Gastrocnemius medialis (tissue), 4 donors: ENCODE results near the gene CHCHD2. TPM values are rescaled to one million over a fixed set of nuclear protein-coding genes. Genes with fewer than 3 reads are reported as not detected.
"Not testable (repeated sequence)": the region's sequence is repeated elsewhere in the genome, so short reads cannot be mapped to it uniquely, and the experiment has no call there.

ENCODE experiments used
- ATAC-seq, 2 donors: fragments of 150-250 bp; one replicate each; pipeline ENCODE4 v1.9.1; 2016
- DNase-seq, 2 donors: peaks; one replicate each; pipeline ENCODE4 v3.0.0-alpha.2; 2019
- H3K27ac ChIP-seq, 4 donors: fragments of 200-600 bp; sonication (generic); 1 replicate in 1 of 4; 2 replicates in 3 of 4; pipeline ENCODE4 v1.5.1; 2016 to 2018; ENCODE audit warnings: mild to moderate bottlenecking in 2 of 4, moderate library complexity in 1 of 4
- H3K27me3 ChIP-seq, 3 donors: fragments of 200-600 bp; sonication (generic) in 2 of 3; 1 replicate in 1 of 3; 2 replicates in 2 of 3; pipeline versions ENCODE4 v1.5.1 to v1.6.0; 2016 to 2019; ENCODE audit warnings: mild to moderate bottlenecking in 1 of 3, moderate library complexity in 1 of 3
- H3K36me3 ChIP-seq, 2 donors: fragments of 200-600 bp; sonication (generic) in 1 of 2; one replicate each; pipeline ENCODE4 v1.5.1; 2017 to 2018
- H3K4me1 ChIP-seq, 2 donors: fragments of 200-600 bp; sonication (generic) in 1 of 2; one replicate each; pipeline ENCODE4 v1.5.1; 2016 to 2017; ENCODE audit warnings: mild to moderate bottlenecking in 2 of 2
- H3K4me3 ChIP-seq, 4 donors: fragments of 200-600 bp; sonication (generic) in 3 of 4; 1 replicate in 1 of 4; 2 replicates in 3 of 4; pipeline ENCODE4 v1.5.1; 2016 to 2019; ENCODE audit warnings: mild to moderate bottlenecking in 2 of 4
- H3K9me3 ChIP-seq, 3 donors: fragments of 200-600 bp; sonication (generic) in 2 of 3; 1 replicate in 1 of 3; 2 replicates in 2 of 3; pipeline ENCODE4 v1.5.1; 2016 to 2019
- POLR2A ChIP-seq, 2 donors: fragments of 450-650 bp; IDR thresholded peaks; one replicate each; pipeline ENCODE4 v1.6.1; 2017; ENCODE audit warnings: antibody characterized with exemption in 2 of 2, mild to moderate bottlenecking in 2 of 2, moderate library complexity in 2 of 2
- in situ Hi-C, 4 donors: fragments of 200-750 bp; cut with MboI; loops; one replicate each; pipeline versions ENCODE4 v1.15.0 to v1.8.0; 2017; ENCODE audit warnings: low sequenced_read_pairs in 4 of 4
- intact Hi-C: fragments of 100-400 bp; cut with DNase I; formaldehyde crosslinking; loops from one replicate; pipeline ENCODE4 v1.15.1; 2023; ENCODE audit warnings: low total_unique reads
- total RNA-seq, 4 donors: library from RNA; depleted of rRNA; stranded (reverse); fragments of >200 nt; gene quantifications; one replicate each; pipeline versions ENCODE4 v1.1.0 to v1.2.3, GENCODE V29; 2016
- TF ChIP-seq, protein P1 (sequence below), 5 experiments: fragments of 450-650 bp in 3 of 5; fragments of 200-600 bp in 2 of 5; sonication (generic) in 2 of 5; IDR thresholded peaks in 4 of 5; conservative IDR thresholded peaks in 1 of 5; 1 replicate in 4 of 5; 2 replicates in 1 of 5; pipeline ENCODE4 v1.5.1; 2016 to 2019; ENCODE audit warnings: antibody characterized with exemption in 5 of 5, mild to moderate bottlenecking in 3 of 5, moderate library complexity in 3 of 5

CHCHD2 gene
- total RNA-seq, 4 donors from 2014 or later, result 540 to 822 (median 655) TPM

DNA sequence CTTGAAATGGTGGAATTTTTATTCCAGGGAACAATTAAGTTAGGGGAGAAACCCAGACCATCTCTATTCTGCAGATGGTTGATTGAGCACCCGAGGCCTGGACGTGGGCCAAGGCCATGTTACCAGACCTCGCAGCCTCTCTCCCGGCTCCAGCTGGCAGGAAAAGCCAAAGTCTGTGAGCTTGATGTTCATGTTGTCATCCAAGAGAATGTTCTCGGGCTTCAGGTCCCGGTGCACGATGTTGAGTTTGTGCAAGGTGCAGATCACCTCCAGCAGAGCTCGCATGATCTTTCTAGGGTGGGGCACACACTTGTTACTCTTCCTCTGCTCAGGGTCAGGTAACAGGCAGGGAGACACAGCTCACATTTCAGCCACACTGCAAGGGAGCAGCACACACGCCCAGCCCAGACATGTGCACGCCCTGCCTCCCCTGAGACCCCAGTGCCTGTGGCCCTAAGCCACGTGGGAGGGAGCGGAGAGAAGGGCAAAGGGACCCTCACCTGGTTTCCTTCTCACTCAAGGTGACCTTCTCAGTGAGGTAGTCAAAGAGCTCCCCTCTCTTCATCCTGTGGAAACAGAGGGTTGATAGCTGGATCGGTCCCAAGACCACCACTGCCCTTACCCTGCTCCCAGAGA, 23.0 kb downstream of the CHCHD2 start:
- peaks cover 0 to 37% of the 10 kb centered on the region in 2 donors for H3K36me3 ChIP-seq
- TF ChIP-seq, protein P1, sequence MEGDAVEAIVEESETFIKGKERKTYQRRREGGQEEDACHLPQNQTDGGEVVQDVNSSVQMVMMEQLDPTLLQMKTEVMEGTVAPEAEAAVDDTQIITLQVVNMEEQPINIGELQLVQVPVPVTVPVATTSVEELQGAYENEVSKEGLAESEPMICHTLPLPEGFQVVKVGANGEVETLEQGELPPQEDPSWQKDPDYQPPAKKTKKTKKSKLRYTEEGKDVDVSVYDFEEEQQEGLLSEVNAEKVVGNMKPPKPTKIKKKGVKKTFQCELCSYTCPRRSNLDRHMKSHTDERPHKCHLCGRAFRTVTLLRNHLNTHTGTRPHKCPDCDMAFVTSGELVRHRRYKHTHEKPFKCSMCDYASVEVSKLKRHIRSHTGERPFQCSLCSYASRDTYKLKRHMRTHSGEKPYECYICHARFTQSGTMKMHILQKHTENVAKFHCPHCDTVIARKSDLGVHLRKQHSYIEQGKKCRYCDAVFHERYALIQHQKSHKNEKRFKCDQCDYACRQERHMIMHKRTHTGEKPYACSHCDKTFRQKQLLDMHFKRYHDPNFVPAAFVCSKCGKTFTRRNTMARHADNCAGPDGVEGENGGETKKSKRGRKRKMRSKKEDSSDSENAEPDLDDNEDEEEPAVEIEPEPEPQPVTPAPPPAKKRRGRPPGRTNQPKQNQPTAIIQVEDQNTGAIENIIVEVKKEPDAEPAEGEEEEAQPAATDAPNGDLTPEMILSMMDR (IDR thresholded peaks at IDR 0.05 in 4 of 5, conservative IDR thresholded peaks at IDR 0.05 in 1 of 5), result no peak
- TF ChIP-seq POLR2A (IDR thresholded peaks at IDR 0.05), result peak; percentile 41 to 72
- H3K9me3 ChIP-seq, result no peaks in the 10 kb centered on the region
- DNase-seq (peak; percentile 92 to 98), ATAC-seq (peak; percentile 70 to 84)
- H3K4me1 ChIP-seq, result peaks cover 73 to 78% of the 10 kb centered on the region in 2 donors
- in situ Hi-C loops, result loop anchor here in 2 of 4 donors (10.0 to 25.0 kb wide), 2 partner anchors 108 to 446 kb away; no protein-coding TSS in a partner anchor
- H3K27me3 ChIP-seq, result no peaks in the 10 kb centered on the region
- intact Hi-C loops, result loop anchor here (2.0 to 5.0 kb wide), 2 partner anchors 112 to 716 kb away; partner anchors contain the start of gene LANCL2
- H3K27ac ChIP-seq, result peak overlapping the region; percentile 94 to 99 (median 95)
- H3K4me3 ChIP-seq, result no peak overlapping the region

DNA sequence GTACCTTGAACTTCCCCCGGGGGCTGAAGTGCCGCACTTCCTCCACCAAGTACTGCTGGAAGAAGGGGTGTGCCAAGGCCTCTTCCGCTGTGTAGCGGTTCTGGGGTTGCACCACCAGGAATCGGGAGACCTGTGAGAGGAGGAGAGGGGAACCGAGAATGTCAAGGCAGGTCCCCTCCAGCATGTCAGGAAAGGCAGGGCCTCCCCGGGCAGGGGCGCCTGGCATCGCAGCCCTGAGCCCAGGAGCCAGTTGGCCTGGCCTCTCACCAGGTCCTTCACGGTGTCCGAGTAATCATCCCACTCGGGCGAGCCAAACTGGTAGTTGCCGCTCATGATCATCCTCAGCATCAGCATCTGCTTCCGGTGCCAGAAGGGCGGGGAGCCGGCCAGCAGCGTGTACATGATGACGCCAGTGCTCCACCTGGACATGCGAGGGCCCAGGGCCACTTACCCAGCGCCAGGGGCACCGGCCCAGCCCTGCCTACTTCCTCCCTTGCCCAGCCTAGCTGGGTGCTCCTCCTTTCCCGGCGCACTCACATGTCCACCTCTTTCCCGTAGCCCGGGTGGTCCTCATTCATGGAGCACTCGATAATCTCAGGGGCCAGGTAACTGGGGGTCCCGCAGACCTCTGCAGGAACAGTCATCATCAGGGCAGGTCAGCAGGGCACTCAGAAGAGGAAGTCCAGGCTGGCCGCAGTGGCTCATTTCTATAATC, 24.5 kb downstream of the CHCHD2 start:
- H3K9me3 ChIP-seq, result no peaks in the 10 kb centered on the region
- in situ Hi-C loops, result loop anchor here in 2 of 4 donors (10.0 to 25.0 kb wide), 2 partner anchors 107 to 444 kb away; no protein-coding TSS in a partner anchor
- H3K36me3 ChIP-seq, result peaks cover 0 to 28% of the 10 kb centered on the region in 2 donors
- H3K4me3 ChIP-seq, result no peak overlapping the region
- peak; percentile 40 to 94 for DNase-seq
- peak overlapping the region; percentile 94 to 99 (median 95) for H3K27ac ChIP-seq
- H3K27me3 ChIP-seq, result no peaks in the 10 kb centered on the region
- intact Hi-C loops, result loop anchor here (2.0 to 5.0 kb wide), 2 partner anchors 111 to 714 kb away; partner anchors contain the start of gene LANCL2
- TF ChIP-seq, protein P1 (IDR thresholded peaks at IDR 0.05 in 4 of 5, conservative IDR thresholded peaks at IDR 0.05 in 1 of 5), result no peak
- TF ChIP-seq POLR2A (IDR thresholded peaks at IDR 0.05), result peak; percentile 20 to 37
- peak in 1 of 2 donors; percentile 30 for ATAC-seq
- peaks cover 73 to 77% of the 10 kb centered on the region in 2 donors for H3K4me1 ChIP-seq

DNA sequence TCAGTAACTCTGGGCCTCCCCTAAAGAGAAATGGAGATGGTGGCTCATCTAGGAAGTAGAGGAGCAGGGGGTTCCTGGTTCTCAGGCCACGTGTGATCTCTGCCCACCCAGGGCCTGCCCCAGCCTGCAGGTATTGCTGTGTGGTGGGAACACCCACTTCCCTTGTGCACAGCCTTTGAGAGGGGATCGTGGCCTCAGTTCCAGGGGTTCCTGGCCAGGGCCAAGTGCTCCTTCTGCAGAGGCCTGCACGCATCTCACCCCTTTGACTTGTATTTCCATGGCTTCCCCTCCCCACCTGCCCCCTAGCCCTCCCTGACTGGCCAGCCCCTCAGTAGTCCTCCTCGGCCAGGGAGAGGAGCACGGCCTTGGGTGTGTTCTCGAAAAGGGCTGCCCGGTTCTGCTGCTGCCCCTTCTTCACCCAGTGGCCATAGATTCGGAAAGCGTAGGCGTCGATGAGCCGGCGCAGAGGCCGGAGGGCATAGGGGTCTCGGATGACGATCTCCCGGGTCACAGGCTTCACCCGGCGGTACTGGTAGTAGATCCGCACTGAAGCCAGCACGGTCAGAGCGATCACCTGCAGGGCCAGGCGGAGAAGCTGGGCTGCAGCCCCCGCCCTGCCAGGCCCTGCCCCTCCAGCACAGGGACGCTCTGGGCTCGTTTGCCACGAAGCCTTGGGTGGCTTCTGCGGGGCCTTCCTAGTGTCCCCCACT, 25.4 kb downstream of the CHCHD2 start:
- H3K27me3 ChIP-seq, ATAC-seq, H3K4me3 ChIP-seq, H3K9me3 ChIP-seq: not testable (repeated sequence)
- DNase-seq, result peak in 1 of 2 donors; percentile 19
- Histone ChIP-seq H3K4me1 (peaks cover 73 to 77% of the 10 kb centered on the region in 2 donors), H3K36me3 (peaks cover 0 to 20% of the 10 kb centered on the region in 2 donors), H3K27ac (peak overlapping the region; percentile 94 to 99 (median 95))
- intact Hi-C loops (loop anchor here (5.0 kb wide), 1 partner anchor 714 kb away; the partner anchor contains the start of gene LANCL2), in situ Hi-C loops (loop anchor here in 2 of 4 donors (10.0 to 25.0 kb wide), 2 partner anchors 106 to 444 kb away; no protein-coding TSS in a partner anchor)

DNA sequence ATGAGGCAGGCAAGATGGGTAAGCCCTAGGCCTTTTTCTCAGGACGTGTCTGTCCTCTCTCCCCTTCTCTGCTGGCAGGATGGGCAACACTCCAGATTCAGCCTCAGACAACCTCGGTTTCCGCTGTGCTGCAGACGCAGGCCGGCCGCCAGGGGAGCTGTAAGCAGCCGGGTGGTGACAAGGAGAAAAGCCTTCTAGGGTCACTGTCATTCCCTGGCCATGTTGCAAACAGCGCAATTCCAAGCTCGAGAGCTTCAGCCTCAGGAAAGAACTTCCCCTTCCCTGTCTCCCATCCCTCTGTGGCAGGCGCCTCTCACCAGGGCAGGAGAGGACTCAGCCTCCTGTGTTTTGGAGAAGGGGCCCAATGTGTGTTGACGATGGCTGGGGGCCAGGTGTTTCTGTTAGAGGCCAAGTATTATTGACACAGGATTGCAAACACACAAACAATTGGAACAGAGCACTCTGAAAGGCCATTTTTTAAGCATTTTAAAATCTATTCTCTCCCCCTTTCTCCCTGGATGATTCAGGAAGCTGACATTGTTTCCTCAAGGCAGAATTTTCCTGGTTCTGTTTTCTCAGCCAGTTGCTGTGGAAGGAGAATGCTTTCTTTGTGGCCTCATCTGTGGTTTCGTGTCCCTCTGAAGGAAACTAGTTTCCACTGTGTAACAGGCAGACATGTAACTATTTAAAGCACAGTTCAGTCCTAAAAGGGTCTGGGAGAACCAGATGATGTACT, 26.7 kb downstream of the CHCHD2 start:
- Histone ChIP-seq H3K9me3 (no peaks in the 10 kb centered on the region), H3K36me3 (peaks cover 0 to 20% of the 10 kb centered on the region in 2 donors), H3K27me3 (no peaks in the 10 kb centered on the region), H3K4me1 (peaks cover 62 to 72% of the 10 kb centered on the region in 2 donors), H3K27ac (peak overlapping the region; percentile 94 to 99 (median 95)), H3K4me3 (no peak overlapping the region)
- DNase-seq (peak; percentile 91 to 96), ATAC-seq (peak; percentile 65 to 75)
- TF ChIP-seq, protein P1 (IDR thresholded peaks at IDR 0.05 in 4 of 5, conservative IDR thresholded peaks at IDR 0.05 in 1 of 5), result peak; percentile 86 to 90 (median 90)
- no peak for TF ChIP-seq POLR2A (IDR thresholded peaks at IDR 0.05)
- intact Hi-C loops (loop anchor here (1.0 to 5.0 kb wide), 2 partner anchors 14 to 712 kb away; partner anchors contain the start of gene LANCL2), in situ Hi-C loops (loop anchor here in 2 of 4 donors (10.0 to 25.0 kb wide), 4 partner anchors 75 to 442 kb away; no protein-coding TSS in a partner anchor)
